Liver (tissue), 3 donors: ENCODE measurements around the gene IPO9.

Experiments
- EGR1 ChIP-seq, 2 donors: IDR thresholded peaks; 2 replicates each; pipeline ENCODE4 v1.6.1; 2016 to 2018; ENCODE audit warnings: antibody characterized with exemption in 2 of 2, low read depth in 2 of 2
- FOXA1 ChIP-seq: IDR thresholded peaks from 2 replicates; pipeline ENCODE4 v1.6.1; 2016; ENCODE audit warnings: antibody characterized with exemption
- GABPA ChIP-seq, 2 donors: IDR thresholded peaks in 1 of 2; conservative IDR thresholded peaks in 1 of 2; 2 replicates each; pipeline ENCODE4 v1.6.1; 2016; ENCODE audit warnings: antibody characterized with exemption in 2 of 2, mild to moderate bottlenecking in 1 of 2, moderate library complexity in 1 of 2
- JUND ChIP-seq, 2 donors: IDR thresholded peaks; 2 replicates each; pipeline ENCODE4 v1.6.1; 2016; ENCODE audit warnings: antibody characterized with exemption in 2 of 2
- RAD21 ChIP-seq, 2 donors: IDR thresholded peaks; 2 replicates each; pipeline ENCODE4 v1.6.1; 2016; ENCODE audit warnings: antibody characterized with exemption in 2 of 2, mild to moderate bottlenecking in 2 of 2
- RXRA ChIP-seq, 2 donors: IDR thresholded peaks; 2 replicates each; pipeline ENCODE4 v1.6.1; 2017 to 2018; ENCODE audit warnings: antibody characterized with exemption in 2 of 2, mild to moderate bottlenecking in 1 of 2
- SP1 ChIP-seq: IDR thresholded peaks from 2 replicates; pipeline ENCODE4 v1.6.1; 2018; ENCODE audit warnings: antibody characterized with exemption, mild to moderate bottlenecking
- TAF1 ChIP-seq: conservative IDR thresholded peaks from 2 replicates; pipeline ENCODE4 v1.6.1; 2016; ENCODE audit warnings: antibody characterized with exemption, mild to moderate bottlenecking
- YY1 ChIP-seq: IDR thresholded peaks from 2 replicates; pipeline ENCODE4 v1.6.1; 2016; ENCODE audit warnings: antibody characterized with exemption, mild to moderate bottlenecking
- TF ChIP-seq, protein P1 (sequence below): fragments of 150-350 bp; IDR thresholded peaks from 2 replicates; pipeline ENCODE4 v1.5.1; 2017; ENCODE audit warnings: improper control_type of control experiment, low read depth, low read length; ENCODE audit not compliant: missing input control
- TF ChIP-seq, protein P2 (sequence below): IDR thresholded peaks from 2 replicates; pipeline ENCODE4 v1.6.1; 2016; ENCODE audit warnings: antibody characterized with exemption
- TF ChIP-seq, protein P3 (sequence below): IDR thresholded peaks from 2 replicates; pipeline ENCODE4 v1.6.1; 2016; ENCODE audit warnings: antibody characterized with exemption
- TF ChIP-seq, protein P4 (sequence below): IDR thresholded peaks from 2 replicates; pipeline ENCODE4 v1.6.1; 2016; ENCODE audit warnings: antibody characterized with exemption
- TF ChIP-seq, protein P5 (sequence below): IDR thresholded peaks from 2 replicates; pipeline ENCODE4 v1.6.1; 2016; ENCODE audit warnings: antibody characterized with exemption, mild to moderate bottlenecking
- donor health status: healthy.
- donor health status: healthy.

DNA sequence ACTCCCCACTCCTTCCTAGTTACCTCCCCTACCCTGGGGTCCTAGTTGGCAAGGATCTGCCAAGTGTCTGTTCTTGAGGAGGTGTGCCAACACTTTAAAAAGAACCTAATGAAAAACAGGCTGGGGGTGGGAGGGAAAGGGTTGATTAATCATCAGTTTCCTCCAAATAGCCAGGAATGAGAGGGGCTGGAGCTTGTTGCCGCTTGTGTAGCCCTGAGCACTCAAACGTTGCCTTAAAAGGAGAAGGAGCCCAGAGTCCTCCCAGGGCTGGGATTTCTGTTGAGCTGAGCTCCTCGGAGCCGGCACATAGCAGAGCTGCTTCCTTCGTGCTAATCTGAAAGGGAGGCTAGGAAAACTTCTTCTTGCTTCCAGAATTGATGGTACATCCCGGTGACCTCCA is 75.6 kb downstream of the IPO9 start:
- TF ChIP-seq, protein P1, sequence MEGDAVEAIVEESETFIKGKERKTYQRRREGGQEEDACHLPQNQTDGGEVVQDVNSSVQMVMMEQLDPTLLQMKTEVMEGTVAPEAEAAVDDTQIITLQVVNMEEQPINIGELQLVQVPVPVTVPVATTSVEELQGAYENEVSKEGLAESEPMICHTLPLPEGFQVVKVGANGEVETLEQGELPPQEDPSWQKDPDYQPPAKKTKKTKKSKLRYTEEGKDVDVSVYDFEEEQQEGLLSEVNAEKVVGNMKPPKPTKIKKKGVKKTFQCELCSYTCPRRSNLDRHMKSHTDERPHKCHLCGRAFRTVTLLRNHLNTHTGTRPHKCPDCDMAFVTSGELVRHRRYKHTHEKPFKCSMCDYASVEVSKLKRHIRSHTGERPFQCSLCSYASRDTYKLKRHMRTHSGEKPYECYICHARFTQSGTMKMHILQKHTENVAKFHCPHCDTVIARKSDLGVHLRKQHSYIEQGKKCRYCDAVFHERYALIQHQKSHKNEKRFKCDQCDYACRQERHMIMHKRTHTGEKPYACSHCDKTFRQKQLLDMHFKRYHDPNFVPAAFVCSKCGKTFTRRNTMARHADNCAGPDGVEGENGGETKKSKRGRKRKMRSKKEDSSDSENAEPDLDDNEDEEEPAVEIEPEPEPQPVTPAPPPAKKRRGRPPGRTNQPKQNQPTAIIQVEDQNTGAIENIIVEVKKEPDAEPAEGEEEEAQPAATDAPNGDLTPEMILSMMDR = no peak
- no peak for TF ChIP-seq EGR1 (IDR thresholded peaks at IDR 0.05; ENCODE audit: low read depth in 2 of 2)
- TF ChIP-seq SP1 = no peak
- TF ChIP-seq, protein P2, sequence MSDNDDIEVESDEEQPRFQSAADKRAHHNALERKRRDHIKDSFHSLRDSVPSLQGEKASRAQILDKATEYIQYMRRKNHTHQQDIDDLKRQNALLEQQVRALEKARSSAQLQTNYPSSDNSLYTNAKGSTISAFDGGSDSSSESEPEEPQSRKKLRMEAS = no peak
- TF ChIP-seq, protein P3, sequence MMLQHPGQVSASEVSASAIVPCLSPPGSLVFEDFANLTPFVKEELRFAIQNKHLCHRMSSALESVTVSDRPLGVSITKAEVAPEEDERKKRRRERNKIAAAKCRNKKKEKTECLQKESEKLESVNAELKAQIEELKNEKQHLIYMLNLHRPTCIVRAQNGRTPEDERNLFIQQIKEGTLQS = no peak
- TF ChIP-seq JUND (IDR thresholded peaks at IDR 0.05) = no peak
- TF ChIP-seq FOXA1 = no peak
- TF ChIP-seq TAF1 = no peak
- TF ChIP-seq, protein P4, sequence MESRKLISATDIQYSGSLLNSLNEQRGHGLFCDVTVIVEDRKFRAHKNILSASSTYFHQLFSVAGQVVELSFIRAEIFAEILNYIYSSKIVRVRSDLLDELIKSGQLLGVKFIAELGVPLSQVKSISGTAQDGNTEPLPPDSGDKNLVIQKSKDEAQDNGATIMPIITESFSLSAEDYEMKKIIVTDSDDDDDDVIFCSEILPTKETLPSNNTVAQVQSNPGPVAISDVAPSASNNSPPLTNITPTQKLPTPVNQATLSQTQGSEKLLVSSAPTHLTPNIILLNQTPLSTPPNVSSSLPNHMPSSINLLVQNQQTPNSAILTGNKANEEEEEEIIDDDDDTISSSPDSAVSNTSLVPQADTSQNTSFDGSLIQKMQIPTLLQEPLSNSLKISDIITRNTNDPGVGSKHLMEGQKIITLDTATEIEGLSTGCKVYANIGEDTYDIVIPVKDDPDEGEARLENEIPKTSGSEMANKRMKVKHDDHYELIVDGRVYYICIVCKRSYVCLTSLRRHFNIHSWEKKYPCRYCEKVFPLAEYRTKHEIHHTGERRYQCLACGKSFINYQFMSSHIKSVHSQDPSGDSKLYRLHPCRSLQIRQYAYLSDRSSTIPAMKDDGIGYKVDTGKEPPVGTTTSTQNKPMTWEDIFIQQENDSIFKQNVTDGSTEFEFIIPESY = no peak
- TF ChIP-seq, protein P5, sequence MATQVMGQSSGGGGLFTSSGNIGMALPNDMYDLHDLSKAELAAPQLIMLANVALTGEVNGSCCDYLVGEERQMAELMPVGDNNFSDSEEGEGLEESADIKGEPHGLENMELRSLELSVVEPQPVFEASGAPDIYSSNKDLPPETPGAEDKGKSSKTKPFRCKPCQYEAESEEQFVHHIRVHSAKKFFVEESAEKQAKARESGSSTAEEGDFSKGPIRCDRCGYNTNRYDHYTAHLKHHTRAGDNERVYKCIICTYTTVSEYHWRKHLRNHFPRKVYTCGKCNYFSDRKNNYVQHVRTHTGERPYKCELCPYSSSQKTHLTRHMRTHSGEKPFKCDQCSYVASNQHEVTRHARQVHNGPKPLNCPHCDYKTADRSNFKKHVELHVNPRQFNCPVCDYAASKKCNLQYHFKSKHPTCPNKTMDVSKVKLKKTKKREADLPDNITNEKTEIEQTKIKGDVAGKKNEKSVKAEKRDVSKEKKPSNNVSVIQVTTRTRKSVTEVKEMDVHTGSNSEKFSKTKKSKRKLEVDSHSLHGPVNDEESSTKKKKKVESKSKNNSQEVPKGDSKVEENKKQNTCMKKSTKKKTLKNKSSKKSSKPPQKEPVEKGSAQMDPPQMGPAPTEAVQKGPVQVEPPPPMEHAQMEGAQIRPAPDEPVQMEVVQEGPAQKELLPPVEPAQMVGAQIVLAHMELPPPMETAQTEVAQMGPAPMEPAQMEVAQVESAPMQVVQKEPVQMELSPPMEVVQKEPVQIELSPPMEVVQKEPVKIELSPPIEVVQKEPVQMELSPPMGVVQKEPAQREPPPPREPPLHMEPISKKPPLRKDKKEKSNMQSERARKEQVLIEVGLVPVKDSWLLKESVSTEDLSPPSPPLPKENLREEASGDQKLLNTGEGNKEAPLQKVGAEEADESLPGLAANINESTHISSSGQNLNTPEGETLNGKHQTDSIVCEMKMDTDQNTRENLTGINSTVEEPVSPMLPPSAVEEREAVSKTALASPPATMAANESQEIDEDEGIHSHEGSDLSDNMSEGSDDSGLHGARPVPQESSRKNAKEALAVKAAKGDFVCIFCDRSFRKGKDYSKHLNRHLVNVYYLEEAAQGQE = no peak
- TF ChIP-seq GABPA (IDR thresholded peaks at IDR 0.05 in 1 of 2, conservative IDR thresholded peaks at IDR 0.05 in 1 of 2) = no peak
- no peak for TF ChIP-seq RAD21 (IDR thresholded peaks at IDR 0.05)
- TF ChIP-seq YY1 = no peak
- TF ChIP-seq RXRA (IDR thresholded peaks at IDR 0.05) = no peak
